ENCODE results near the gene PDCL2. TPM values are rescaled to one million over a fixed set of nuclear protein-coding genes. Genes with fewer than 3 reads are reported as not detected.

The PDCL2 gene
- total RNA-seq, 4 donors from 2014 or later: not detected

DNA sequence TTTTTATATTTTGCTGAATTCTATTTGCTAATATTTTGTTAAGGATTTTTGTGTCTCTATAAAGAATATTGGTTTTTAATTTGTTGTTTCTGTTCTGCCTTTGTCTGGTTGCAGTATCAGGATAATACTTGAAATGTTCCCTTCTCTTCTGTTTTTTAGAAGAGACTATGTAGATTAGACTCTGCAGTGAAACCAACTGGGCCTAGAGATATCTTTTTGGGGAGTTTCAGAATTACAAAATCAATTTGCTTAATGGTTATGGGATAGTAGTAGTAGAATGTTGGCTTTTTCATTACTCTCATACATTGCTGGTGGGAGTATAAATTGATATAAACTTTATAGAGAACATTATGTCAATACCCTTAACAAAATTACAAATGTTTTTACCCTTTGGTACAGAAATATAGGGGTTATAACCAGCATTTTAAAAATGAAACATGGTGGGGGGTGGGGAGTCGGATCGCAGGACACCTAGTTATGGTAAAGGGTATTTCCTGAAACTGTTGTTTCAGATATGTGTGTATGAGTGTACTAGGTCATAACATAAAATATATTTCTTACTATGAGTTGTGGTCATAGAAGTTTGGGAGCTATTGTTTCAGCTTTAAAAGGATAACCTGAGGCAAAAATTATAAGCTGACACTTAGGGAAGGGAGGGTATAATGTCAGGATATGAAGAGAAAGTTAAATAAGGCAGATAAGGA, 74.4 kb downstream of the PDCL2 start:
- DNase-seq: no peak
- Histone ChIP-seq H3K9me3 (no peaks in the 10 kb centered on the region), H3K4me3 (no peak overlapping the region), H3K4me1 (no peaks in the 10 kb centered on the region), H3K27me3 (no peaks in the 10 kb centered on the region), H3K36me3 (no peaks in the 10 kb centered on the region), H3K27ac (no peak overlapping the region)
- no peak for TF ChIP-seq POLR2A (IDR thresholded peaks at IDR 0.05)
- TF ChIP-seq, protein P1, sequence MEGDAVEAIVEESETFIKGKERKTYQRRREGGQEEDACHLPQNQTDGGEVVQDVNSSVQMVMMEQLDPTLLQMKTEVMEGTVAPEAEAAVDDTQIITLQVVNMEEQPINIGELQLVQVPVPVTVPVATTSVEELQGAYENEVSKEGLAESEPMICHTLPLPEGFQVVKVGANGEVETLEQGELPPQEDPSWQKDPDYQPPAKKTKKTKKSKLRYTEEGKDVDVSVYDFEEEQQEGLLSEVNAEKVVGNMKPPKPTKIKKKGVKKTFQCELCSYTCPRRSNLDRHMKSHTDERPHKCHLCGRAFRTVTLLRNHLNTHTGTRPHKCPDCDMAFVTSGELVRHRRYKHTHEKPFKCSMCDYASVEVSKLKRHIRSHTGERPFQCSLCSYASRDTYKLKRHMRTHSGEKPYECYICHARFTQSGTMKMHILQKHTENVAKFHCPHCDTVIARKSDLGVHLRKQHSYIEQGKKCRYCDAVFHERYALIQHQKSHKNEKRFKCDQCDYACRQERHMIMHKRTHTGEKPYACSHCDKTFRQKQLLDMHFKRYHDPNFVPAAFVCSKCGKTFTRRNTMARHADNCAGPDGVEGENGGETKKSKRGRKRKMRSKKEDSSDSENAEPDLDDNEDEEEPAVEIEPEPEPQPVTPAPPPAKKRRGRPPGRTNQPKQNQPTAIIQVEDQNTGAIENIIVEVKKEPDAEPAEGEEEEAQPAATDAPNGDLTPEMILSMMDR (IDR thresholded peaks at IDR 0.05): no peak

DNA sequence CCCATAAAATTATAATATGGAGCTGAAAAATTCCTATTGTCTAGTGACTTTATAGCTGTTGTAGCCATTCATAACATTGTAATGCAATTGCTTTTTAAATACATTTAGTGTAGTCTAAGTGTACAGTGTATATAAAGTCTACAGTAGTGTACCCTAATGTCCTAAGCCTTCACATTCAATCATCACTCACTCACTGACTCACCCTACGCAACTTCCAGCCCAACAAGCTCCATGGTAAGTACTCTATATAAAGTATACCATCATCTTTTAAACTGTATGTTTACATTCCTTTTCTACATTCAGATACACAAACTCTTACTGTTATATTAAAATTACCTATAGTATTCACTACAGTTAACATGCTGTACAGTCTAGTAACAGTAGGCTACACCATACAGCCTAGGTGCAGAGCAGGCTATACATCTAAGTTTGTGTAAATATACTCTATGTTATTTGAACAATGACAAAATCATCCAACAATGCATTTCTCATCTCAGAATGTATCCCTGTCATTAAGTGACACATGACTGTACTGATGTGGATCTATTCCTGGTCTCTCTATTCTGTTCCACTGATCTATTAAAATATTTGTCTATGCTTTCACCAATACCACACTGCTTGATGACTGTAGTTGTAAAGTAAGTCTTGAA, 79.0 kb downstream of the PDCL2 start:
- H3K27me3 ChIP-seq: no peaks in the 10 kb centered on the region
- H3K36me3 ChIP-seq: no peaks in the 10 kb centered on the region
- H3K9me3 ChIP-seq: no peaks in the 10 kb centered on the region
- H3K4me1 ChIP-seq: no peaks in the 10 kb centered on the region
- no peak overlapping the region for H3K27ac ChIP-seq
- TF ChIP-seq, protein P1 (IDR thresholded peaks at IDR 0.05): no peak
- no peak for TF ChIP-seq POLR2A (IDR thresholded peaks at IDR 0.05)
- no peak overlapping the region for H3K4me3 ChIP-seq
- DNase-seq: no peak

DNA sequence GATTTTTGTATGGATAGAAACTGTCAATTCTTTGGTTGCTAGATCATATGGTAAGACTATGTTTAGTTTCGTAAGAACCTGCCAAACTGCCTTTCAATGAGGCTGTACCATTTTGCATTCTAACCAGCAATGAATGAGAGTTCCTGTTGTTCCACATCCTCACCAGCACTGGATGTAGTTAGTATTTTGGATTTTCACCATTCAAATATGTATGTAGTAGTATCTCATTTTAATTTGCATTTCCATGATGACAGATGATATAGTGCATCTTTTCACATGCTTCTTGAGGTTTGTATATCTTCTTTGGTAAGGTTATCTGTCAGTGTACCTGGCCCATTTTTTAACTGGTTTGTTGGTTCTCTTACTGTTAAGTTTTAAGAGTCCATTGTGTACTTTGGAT, 80.0 kb downstream of the PDCL2 start:
- Histone ChIP-seq H3K4me1 (no peaks in the 10 kb centered on the region), H3K27me3 (no peaks in the 10 kb centered on the region), H3K27ac (no peak overlapping the region), H3K36me3 (peaks cover 0 to 7% (median 0%) of the 10 kb centered on the region in 3 donors), H3K4me3 (no peak overlapping the region), H3K9me3 (no peaks in the 10 kb centered on the region)
- no peak for TF ChIP-seq POLR2A (IDR thresholded peaks at IDR 0.05)
- TF ChIP-seq, protein P1 (IDR thresholded peaks at IDR 0.05): no peak
- DNase-seq: no peak

DNA sequence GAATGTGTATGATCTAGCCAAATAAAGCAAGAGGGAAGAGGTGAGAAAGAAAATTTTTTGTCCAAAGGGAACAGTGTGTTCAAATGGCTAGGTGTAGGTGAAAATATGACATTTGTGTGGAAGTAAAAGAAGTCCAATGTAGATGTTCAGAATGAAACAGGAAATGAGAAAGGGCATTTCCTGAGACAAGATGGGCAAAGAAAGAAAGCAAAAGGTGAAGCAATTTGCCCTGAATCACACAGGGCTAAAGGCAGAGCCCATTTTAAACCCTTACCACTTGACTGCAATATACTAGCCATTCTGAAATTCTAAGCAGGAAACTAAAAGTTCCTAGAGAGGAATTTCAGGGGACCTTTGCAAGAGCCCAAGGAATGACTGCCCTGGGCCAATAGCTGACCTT, 81.4 kb downstream of the PDCL2 start:
- H3K4me1 ChIP-seq: no peaks in the 10 kb centered on the region
- H3K27me3 ChIP-seq: no peaks in the 10 kb centered on the region
- H3K27ac ChIP-seq: no peak overlapping the region
- H3K36me3 ChIP-seq: peaks cover 0 to 9% (median 0%) of the 10 kb centered on the region in 3 donors
- no peak for TF ChIP-seq POLR2A (IDR thresholded peaks at IDR 0.05)
- TF ChIP-seq, protein P1 (IDR thresholded peaks at IDR 0.05): no peak
- H3K4me3 ChIP-seq: no peak overlapping the region
- H3K9me3 ChIP-seq: no peaks in the 10 kb centered on the region
- DNase-seq: no peak

DNA sequence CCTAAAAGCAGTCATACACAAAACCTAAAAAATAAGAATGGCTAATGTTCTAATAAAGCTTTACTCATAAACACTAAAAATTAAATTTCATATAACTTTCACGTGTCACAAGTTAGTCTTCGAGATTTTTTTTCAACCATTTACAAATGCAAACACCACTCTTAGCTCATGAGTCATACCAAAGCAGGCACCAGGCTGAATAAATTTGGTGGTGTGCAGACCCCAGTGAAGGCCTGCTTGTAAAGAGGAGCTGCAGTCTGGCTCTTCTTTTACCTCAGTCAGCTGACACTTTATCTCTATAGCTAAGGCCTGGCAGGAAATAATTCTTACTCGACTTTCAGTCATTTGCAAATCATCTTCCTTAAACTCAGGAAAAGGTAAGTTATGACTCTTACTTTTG, 82.8 kb downstream of the PDCL2 start:
- Histone ChIP-seq H3K4me3 (no peak overlapping the region), H3K36me3 (peaks cover 0 to 9% (median 0%) of the 10 kb centered on the region in 3 donors), H3K27me3 (no peaks in the 10 kb centered on the region), H3K4me1 (no peaks in the 10 kb centered on the region), H3K27ac (no peak overlapping the region), H3K9me3 (no peaks in the 10 kb centered on the region)
- DNase-seq: no peak
- TF ChIP-seq POLR2A (IDR thresholded peaks at IDR 0.05): no peak
- TF ChIP-seq, protein P1 (IDR thresholded peaks at IDR 0.05): no peak

All from Peyer's patch (tissue), 4 donors.